GM12801 (cell line): Measurements from ENCODE around the gene STEAP4.

Experiments used
- CTCF ChIP-seq: IDR thresholded peaks from one replicate; pipeline ENCODE4 v1.5.1; 2011; ENCODE audit warnings: control low read depth; ENCODE audit not compliant: insufficient read length; ENCODE audit errors: extremely low read depth

STEAP4 gene

GRCh38 chr7:88312061-88312663 is 5.5 kb upstream of the STEAP4 start:
- TF ChIP-seq CTCF: no peak

DNA sequence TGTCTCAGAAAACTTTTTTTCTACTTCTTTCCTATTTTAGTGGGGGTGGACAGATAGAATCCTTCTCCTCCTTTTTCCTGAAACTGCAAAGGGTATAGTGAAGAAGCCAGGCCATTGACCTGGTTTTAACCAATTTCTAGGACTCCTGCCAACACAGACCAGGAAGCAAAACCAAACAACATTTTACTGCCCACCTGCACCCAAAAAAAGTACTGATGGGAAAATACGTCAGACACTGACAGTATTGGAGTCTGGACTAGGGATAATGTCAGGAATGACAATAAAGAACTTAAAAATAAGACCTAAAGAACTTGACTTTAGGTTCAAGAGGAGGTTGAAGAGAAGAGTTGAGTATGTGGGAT is 5.0 kb upstream of the STEAP4 start:
- no peak for TF ChIP-seq CTCF

GRCh38 chr7:88310956-88311674 is 4.4 kb upstream of the STEAP4 start:
- no peak for TF ChIP-seq CTCF

DNA sequence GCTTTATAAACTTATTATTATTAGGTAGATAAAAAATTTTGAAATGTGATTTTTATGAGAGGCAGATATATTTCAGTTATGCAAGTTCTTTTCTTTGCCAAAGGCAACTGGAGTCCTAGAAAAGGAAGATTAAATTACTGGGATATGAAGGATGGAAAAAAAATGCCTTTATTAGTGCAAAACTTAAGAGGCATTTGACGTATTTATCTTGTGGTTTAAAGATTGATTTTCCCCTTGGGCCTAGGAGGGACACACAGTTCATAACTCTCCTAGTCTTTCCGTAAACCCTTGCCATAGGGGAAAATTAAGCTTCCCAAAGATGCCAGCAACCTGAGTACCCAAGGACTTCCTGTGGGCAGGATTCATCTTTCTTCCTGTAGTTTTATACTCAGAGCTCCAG is 3.1 kb upstream of the STEAP4 start:
- TF ChIP-seq CTCF: no peak

- no peak for TF ChIP-seq CTCF
Observed at GRCh38 chr7:88307823-88308222, 1.1 kb upstream of the STEAP4 start.

DNA sequence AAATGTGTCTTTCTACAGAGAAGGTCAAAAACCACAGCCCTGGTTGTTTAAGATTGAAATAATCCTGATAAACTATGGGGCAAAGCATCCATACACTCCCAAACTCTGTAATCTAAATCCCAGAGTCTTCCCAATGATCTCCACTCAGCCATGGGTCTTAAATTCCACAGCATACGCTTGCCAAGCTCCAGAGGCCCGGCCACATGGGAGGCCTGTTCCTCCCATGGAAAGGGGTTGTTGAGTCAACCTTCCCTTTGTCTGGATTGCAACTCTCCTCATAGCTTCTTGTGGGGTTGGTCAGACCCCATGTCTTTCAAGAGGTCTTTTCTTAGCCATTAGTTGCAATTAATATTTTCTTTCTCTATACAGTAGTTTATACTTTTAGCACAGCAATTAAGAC is 718 bp upstream of the STEAP4 start:
- no peak for TF ChIP-seq CTCF

DNA sequence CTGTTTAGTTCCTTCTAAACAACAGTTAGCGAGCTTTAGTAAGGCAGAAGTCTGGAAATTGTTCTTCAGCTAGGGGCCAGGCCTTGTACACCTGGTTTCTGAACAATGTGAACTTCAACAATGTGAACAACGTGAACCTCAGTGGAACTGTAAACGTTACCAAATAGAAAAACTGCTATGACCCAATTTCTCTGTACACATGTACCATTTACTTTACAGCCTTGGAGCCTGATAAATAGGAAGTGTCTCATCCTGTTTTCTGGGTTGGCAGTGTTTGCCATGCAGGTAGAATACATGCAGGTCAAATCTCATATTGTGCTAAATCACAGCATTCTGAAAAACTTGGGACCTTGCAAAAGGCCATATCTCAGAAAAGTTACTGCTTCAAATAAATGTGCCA is 1.6 kb downstream of the STEAP4 start:
- TF ChIP-seq CTCF: no peak
